Gastrocnemius medialis (tissue), 4 donors: ENCODE measurements around the gene SRCAP. TPM values are rescaled to one million over a fixed set of nuclear protein-coding genes. Genes with fewer than 3 reads are reported as not detected.
A peak's percentile ranks its signal among the peaks of the same experiment; 100 is the strongest.

Experiments used
- ATAC-seq, 2 donors: fragments of 150-250 bp; one replicate each; pipeline ENCODE4 v1.9.1; 2016
- DNase-seq, 2 donors: peaks; one replicate each; pipeline ENCODE4 v3.0.0-alpha.2; 2019
- H3K27ac ChIP-seq, 4 donors: fragments of 200-600 bp; sonication (generic); 1 replicate in 1 of 4; 2 replicates in 3 of 4; pipeline ENCODE4 v1.5.1; 2016 to 2018; ENCODE audit warnings: mild to moderate bottlenecking in 2 of 4, moderate library complexity in 1 of 4
- H3K27me3 ChIP-seq, 3 donors: fragments of 200-600 bp; sonication (generic) in 2 of 3; 1 replicate in 1 of 3; 2 replicates in 2 of 3; pipeline versions ENCODE4 v1.5.1 to v1.6.0; 2016 to 2019; ENCODE audit warnings: mild to moderate bottlenecking in 1 of 3, moderate library complexity in 1 of 3
- H3K36me3 ChIP-seq, 2 donors: fragments of 200-600 bp; sonication (generic) in 1 of 2; one replicate each; pipeline ENCODE4 v1.5.1; 2017 to 2018
- H3K4me1 ChIP-seq, 2 donors: fragments of 200-600 bp; sonication (generic) in 1 of 2; one replicate each; pipeline ENCODE4 v1.5.1; 2016 to 2017; ENCODE audit warnings: mild to moderate bottlenecking in 2 of 2
- H3K4me3 ChIP-seq, 4 donors: fragments of 200-600 bp; sonication (generic) in 3 of 4; 1 replicate in 1 of 4; 2 replicates in 3 of 4; pipeline ENCODE4 v1.5.1; 2016 to 2019; ENCODE audit warnings: mild to moderate bottlenecking in 2 of 4
- H3K9me3 ChIP-seq, 3 donors: fragments of 200-600 bp; sonication (generic) in 2 of 3; 1 replicate in 1 of 3; 2 replicates in 2 of 3; pipeline ENCODE4 v1.5.1; 2016 to 2019
- CTCF ChIP-seq, 5 experiments: fragments of 450-650 bp in 3 of 5; fragments of 200-600 bp in 2 of 5; sonication (generic) in 2 of 5; IDR thresholded peaks in 4 of 5; conservative IDR thresholded peaks in 1 of 5; 1 replicate in 4 of 5; 2 replicates in 1 of 5; pipeline ENCODE4 v1.5.1; 2016 to 2019; ENCODE audit warnings: antibody characterized with exemption in 5 of 5, mild to moderate bottlenecking in 3 of 5, moderate library complexity in 3 of 5
- POLR2A ChIP-seq, 2 donors: fragments of 450-650 bp; IDR thresholded peaks; one replicate each; pipeline ENCODE4 v1.6.1; 2017; ENCODE audit warnings: antibody characterized with exemption in 2 of 2, mild to moderate bottlenecking in 2 of 2, moderate library complexity in 2 of 2
- in situ Hi-C, 4 donors: fragments of 200-750 bp; cut with MboI; loops; one replicate each; pipeline versions ENCODE4 v1.15.0 to v1.8.0; 2017; ENCODE audit warnings: low sequenced_read_pairs in 4 of 4
- intact Hi-C: fragments of 100-400 bp; cut with DNase I; formaldehyde crosslinking; loops from one replicate; pipeline ENCODE4 v1.15.1; 2023; ENCODE audit warnings: low total_unique reads
- total RNA-seq, 4 donors: library from RNA; depleted of rRNA; stranded (reverse); fragments of >200 nt; gene quantifications; one replicate each; pipeline versions ENCODE4 v1.1.0 to v1.2.3, GENCODE V29; 2016

The SRCAP gene
- total RNA-seq, 4 donors from 2014 or later, result 15.3 to 25.5 (median 21.9) TPM

GRCh38 chr16:30775392-30776188 lies 76.6 kb downstream of the SRCAP start:
- no peaks in the 10 kb centered on the region for H3K27me3 ChIP-seq
- ATAC-seq (peak; percentile 73 to 87), DNase-seq (peak; percentile 76 to 85)
- peaks cover 4 to 35% of the 10 kb centered on the region in 2 donors for H3K36me3 ChIP-seq
- peaks cover 31 to 41% of the 10 kb centered on the region in 2 donors for H3K4me1 ChIP-seq
- peak overlapping the region; percentile 84 to 96 (median 94) for H3K27ac ChIP-seq
- H3K9me3 ChIP-seq, result no peaks in the 10 kb centered on the region
- intact Hi-C loops, result loop anchor here (2.0 kb wide), 1 partner anchor 39 kb away; no protein-coding TSS in a partner anchor
- TF ChIP-seq POLR2A (IDR thresholded peaks at IDR 0.05) (peak; percentile 49 to 66), CTCF (IDR thresholded peaks at IDR 0.05 in 4 of 5, conservative IDR thresholded peaks at IDR 0.05 in 1 of 5) (no peak)
- in situ Hi-C loops, result no loop called here
- peak overlapping the region; percentile 78 to 94 (median 84) for H3K4me3 ChIP-seq

- Histone ChIP-seq H3K27ac (peak overlapping the region; percentile 71 to 96 (median 89)), H3K27me3 (no peaks in the 10 kb centered on the region), H3K4me1 (peaks cover 31 to 41% of the 10 kb centered on the region in 2 donors), H3K4me3 (no peak overlapping the region), H3K9me3 (no peaks in the 10 kb centered on the region), H3K36me3 (peaks cover 0 to 28% of the 10 kb centered on the region in 2 donors)
- DNase-seq (peak in 1 of 2 donors; percentile 60), ATAC-seq (peak in 1 of 2 donors; percentile 8)
- in situ Hi-C loops, result no loop called here
- TF ChIP-seq CTCF (IDR thresholded peaks at IDR 0.05 in 4 of 5, conservative IDR thresholded peaks at IDR 0.05 in 1 of 5), result peak in 2 of 5 experiments; percentile 13 to 41
- TF ChIP-seq POLR2A (IDR thresholded peaks at IDR 0.05), result no peak
- intact Hi-C loops, result no loop called here
These were observed 78.8 kb downstream of the SRCAP start for GRCh38 chr16:30777591-30778297.

GRCh38 chr16:30778549-30779244 lies 79.7 kb downstream of the SRCAP start:
- Histone ChIP-seq H3K27ac (peak overlapping the region; percentile 71 to 96 (median 89)), H3K4me3 (no peak overlapping the region), H3K36me3 (peaks cover 0 to 28% of the 10 kb centered on the region in 2 donors), H3K27me3 (no peaks in the 10 kb centered on the region), H3K9me3 (no peaks in the 10 kb centered on the region), H3K4me1 (peaks cover 31 to 41% of the 10 kb centered on the region in 2 donors)
- intact Hi-C loops (no loop called here), in situ Hi-C loops (no loop called here)
- ATAC-seq (peak; percentile 21 to 64), DNase-seq (peak in 1 of 2 donors; percentile 84)
- TF ChIP-seq POLR2A (IDR thresholded peaks at IDR 0.05) (no peak), CTCF (IDR thresholded peaks at IDR 0.05 in 4 of 5, conservative IDR thresholded peaks at IDR 0.05 in 1 of 5) (no peak)

- Histone ChIP-seq H3K27me3 (no peaks in the 10 kb centered on the region), H3K27ac (peak overlapping the region; percentile 13 to 96 (median 89)), H3K4me1 (peaks cover 31 to 35% of the 10 kb centered on the region in 2 donors), H3K9me3 (no peaks in the 10 kb centered on the region), H3K4me3 (no peak overlapping the region), H3K36me3 (peaks cover 0 to 26% of the 10 kb centered on the region in 2 donors)
- intact Hi-C loops, result no loop called here
- TF ChIP-seq POLR2A (IDR thresholded peaks at IDR 0.05), result no peak
- no peak for TF ChIP-seq CTCF (IDR thresholded peaks at IDR 0.05 in 4 of 5, conservative IDR thresholded peaks at IDR 0.05 in 1 of 5)
- no peak for ATAC-seq
- in situ Hi-C loops, result no loop called here
- no peak for DNase-seq
These were observed 80.6 kb downstream of the SRCAP start for GRCh38 chr16:30779596-30779995.
